ENCODE data around the gene MAP3K3.

Gene MAP3K3

GRCh38 chr17:63675607-63676546, 53.7 kb downstream of the MAP3K3 start:
- H3K9ac ChIP-seq, result no peak overlapping the region
- no peak for TF ChIP-seq CTCF (conservative IDR thresholded peaks at IDR 0.05; ENCODE audit: low read depth, low read length)
- no peaks in the 10 kb centered on the region for H3K4me1 ChIP-seq (ENCODE audit: low read depth, poor library complexity, severe bottlenecking)
- H2AFZ ChIP-seq (ENCODE audit: low read depth), result no peak overlapping the region
- no peaks in the 10 kb centered on the region for H3K27me3 ChIP-seq (ENCODE audit: insufficient read depth, low read depth)
- no peaks in the 10 kb centered on the region for H3K36me3 ChIP-seq (ENCODE audit: insufficient read depth)
- no peak overlapping the region for H3K4me3 ChIP-seq (IDR thresholded peaks at IDR 0.05; ENCODE audit: insufficient read depth, low read depth, low read length)
- H3K27ac ChIP-seq, result no peak overlapping the region
- no peak overlapping the region for H3K4me2 ChIP-seq
- H4K20me1 ChIP-seq (ENCODE audit: insufficient read depth), result no peaks in the 10 kb centered on the region
- no peaks in the 10 kb centered on the region for H3K79me2 ChIP-seq (ENCODE audit: insufficient read depth, low read depth)

- no peak for TF ChIP-seq CTCF (conservative IDR thresholded peaks at IDR 0.05; ENCODE audit: low read depth, low read length)
- Histone ChIP-seq H3K9ac (no peak overlapping the region), H3K4me2 (no peak overlapping the region), H3K4me3 (IDR thresholded peaks at IDR 0.05; ENCODE audit: insufficient read depth, low read depth, low read length) (no peak overlapping the region), H3K27ac (no peak overlapping the region), H4K20me1 (ENCODE audit: insufficient read depth) (no peaks in the 10 kb centered on the region), H3K79me2 (ENCODE audit: insufficient read depth, low read depth) (no peaks in the 10 kb centered on the region), H3K36me3 (ENCODE audit: insufficient read depth) (no peaks in the 10 kb centered on the region), H2AFZ (ENCODE audit: low read depth) (no peak overlapping the region), H3K4me1 (ENCODE audit: low read depth, poor library complexity, severe bottlenecking) (no peaks in the 10 kb centered on the region), H3K27me3 (ENCODE audit: insufficient read depth, low read depth) (no peaks in the 10 kb centered on the region)
These were observed 54.4 kb downstream of the MAP3K3 start for GRCh38 chr17:63676584-63676983.

GRCh38 chr17:63679214-63679613, 57.0 kb downstream of the MAP3K3 start:
- Histone ChIP-seq H3K4me3 (IDR thresholded peaks at IDR 0.05; ENCODE audit: insufficient read depth, low read depth, low read length) (no peak overlapping the region), H4K20me1 (ENCODE audit: insufficient read depth) (no peaks in the 10 kb centered on the region), H3K9ac (no peak overlapping the region), H3K79me2 (ENCODE audit: insufficient read depth, low read depth) (no peaks in the 10 kb centered on the region), H2AFZ (ENCODE audit: low read depth) (no peak overlapping the region), H3K4me1 (ENCODE audit: low read depth, poor library complexity, severe bottlenecking) (no peaks in the 10 kb centered on the region), H3K4me2 (no peak overlapping the region), H3K27me3 (ENCODE audit: insufficient read depth, low read depth) (no peaks in the 10 kb centered on the region), H3K36me3 (ENCODE audit: insufficient read depth) (no peaks in the 10 kb centered on the region), H3K27ac (no peak overlapping the region)
- 0 out of 2 replicates have a peak, but pooled peaks have one; percentile 14 for TF ChIP-seq CTCF (conservative IDR thresholded peaks at IDR 0.05; ENCODE audit: low read depth, low read length)

GRCh38 chr17:63680700-63681099, 58.5 kb downstream of the MAP3K3 start:
- Histone ChIP-seq H3K27me3 (ENCODE audit: insufficient read depth, low read depth) (no peaks in the 10 kb centered on the region), H3K9ac (no peak overlapping the region), H3K4me2 (no peak overlapping the region), H4K20me1 (ENCODE audit: insufficient read depth) (no peaks in the 10 kb centered on the region), H3K79me2 (ENCODE audit: insufficient read depth, low read depth) (no peaks in the 10 kb centered on the region), H3K36me3 (ENCODE audit: insufficient read depth) (no peaks in the 10 kb centered on the region), H3K27ac (no peak overlapping the region), H3K4me1 (ENCODE audit: low read depth, poor library complexity, severe bottlenecking) (no peaks in the 10 kb centered on the region), H3K4me3 (IDR thresholded peaks at IDR 0.05; ENCODE audit: insufficient read depth, low read depth, low read length) (no peak overlapping the region), H2AFZ (ENCODE audit: low read depth) (no peak overlapping the region)
- no peak for TF ChIP-seq CTCF (conservative IDR thresholded peaks at IDR 0.05; ENCODE audit: low read depth, low read length)

Measured in KMS-11 (cell line).